Limb (tissue), 2 donors: Measurements from ENCODE around the gene PIGH.
"Not testable (repeated sequence)": the region's sequence is repeated elsewhere in the genome, so short reads cannot be mapped to it uniquely, and the experiment has no call there.

Experiments used
- DNase-seq, 2 donors: peaks; one replicate each; pipeline ENCODE4 v3.0.0-alpha.2; 2016; ENCODE audit errors: extremely low spot score in 2 of 2

The PIGH gene

DNA sequence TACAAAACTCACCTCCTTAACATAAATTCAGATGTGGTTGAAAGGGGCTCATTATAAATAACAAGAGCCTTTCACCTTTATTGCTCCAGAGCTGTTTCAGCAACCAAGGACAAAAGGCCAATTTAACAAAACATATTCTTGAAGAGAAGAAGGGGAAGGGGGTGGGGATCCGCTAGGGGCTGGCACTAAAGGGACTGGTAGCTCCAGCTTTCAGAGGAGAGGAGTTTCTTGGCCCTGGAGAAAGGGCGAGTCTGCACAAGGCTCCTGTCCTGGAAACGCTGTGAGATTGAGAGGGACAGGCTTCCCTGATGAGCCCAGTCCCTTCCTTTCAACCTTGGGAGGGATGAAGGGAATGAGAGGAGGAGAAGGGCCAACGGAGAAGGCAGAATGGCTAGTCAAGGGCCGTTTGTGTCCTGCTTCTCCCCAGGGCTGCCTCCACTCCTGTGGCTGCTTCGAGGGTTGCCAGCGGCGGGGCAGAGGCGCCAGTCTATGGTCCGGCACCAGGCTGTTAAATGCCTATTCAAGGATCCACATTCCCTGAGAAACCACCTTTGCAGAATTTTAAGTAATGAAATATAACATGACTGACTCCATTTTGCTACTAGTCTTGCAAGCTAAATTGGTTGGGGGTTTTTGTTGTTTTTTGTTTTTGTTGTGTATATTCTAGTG lies 9.7 kb upstream of the PIGH start:
- no peak for DNase-seq

GRCh38 chr14:67607646-67608045 lies 7.6 kb upstream of the PIGH start:
- no peak for DNase-seq

DNA sequence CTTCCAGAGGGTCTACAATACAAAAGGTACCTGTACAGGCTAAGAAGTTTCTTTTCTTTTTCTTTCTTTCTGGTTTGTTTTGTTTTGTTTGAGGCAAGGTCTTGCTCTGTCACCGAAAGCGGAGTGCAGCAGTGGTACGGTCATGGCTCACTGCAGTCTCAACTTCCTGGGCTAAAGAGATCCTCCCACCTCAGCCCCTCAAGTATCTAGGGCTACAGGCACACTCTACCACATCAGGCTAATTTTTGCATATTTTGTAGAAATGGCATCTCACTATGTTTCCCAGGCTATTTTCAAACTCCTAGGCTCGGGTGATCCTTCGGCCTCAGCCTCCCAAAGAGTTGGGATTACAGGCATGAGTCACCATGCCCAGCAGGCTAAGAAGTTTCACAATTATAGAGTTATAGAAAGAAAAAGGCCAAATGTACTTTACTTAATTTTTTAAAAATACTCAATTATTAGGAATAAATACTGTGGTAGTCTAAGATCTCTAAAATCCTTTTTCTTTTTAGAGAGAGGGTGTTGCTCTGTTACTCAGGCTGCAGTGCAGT lies 3.0 kb upstream of the PIGH start:
- DNase-seq = no peak

GRCh38 chr14:67602076-67602475 lies 2.0 kb upstream of the PIGH start:
- DNase-seq = no peak

DNA sequence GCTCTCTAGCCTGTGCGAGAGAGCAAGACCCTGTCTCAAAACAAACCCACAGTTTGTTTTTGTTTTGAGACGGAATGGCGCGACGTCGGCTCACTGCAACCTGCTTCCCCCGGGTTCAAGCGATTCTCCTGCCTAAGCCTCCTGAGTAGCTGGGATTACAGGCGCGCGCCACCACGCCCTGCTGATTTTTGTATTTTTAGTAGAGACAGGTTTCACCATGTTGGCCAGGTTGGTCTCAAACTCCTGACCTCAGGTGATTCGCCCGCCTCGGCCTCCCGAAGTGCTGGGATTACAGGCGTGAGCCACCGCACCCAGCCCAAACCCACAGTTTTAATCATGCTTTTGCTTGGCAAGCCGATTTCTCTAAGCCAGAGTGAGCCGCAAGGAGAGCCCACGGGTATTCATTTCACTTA lies 500 bp upstream of the PIGH start:
- not testable (repeated sequence) for DNase-seq

DNA sequence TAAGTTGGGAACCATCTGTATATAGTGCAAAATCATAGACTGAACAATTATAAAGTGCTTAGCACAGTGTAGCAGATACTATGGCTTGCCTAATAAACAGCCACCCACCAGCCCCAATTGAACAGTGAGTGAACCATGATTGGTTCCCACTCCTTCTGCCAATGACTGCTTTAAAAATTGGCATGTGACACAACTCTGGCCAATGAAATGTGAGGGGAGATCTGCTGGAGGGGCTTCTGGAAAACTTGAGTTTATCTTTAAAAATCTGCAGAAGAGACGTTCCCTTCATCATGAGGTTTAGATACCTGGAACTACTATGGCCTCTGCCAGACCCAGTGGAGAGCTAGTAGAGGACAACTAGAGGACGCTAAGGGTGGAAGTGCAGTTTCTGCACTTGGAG lies 4.7 kb downstream of the PIGH start:
- DNase-seq = no peak

- not testable (repeated sequence) for DNase-seq
Measured at GRCh38 chr14:67593650-67594049, 6.4 kb downstream of the PIGH start.

GRCh38 chr14:67589204-67589770 lies 10.8 kb downstream of the PIGH start:
- DNase-seq = no peak

DNA sequence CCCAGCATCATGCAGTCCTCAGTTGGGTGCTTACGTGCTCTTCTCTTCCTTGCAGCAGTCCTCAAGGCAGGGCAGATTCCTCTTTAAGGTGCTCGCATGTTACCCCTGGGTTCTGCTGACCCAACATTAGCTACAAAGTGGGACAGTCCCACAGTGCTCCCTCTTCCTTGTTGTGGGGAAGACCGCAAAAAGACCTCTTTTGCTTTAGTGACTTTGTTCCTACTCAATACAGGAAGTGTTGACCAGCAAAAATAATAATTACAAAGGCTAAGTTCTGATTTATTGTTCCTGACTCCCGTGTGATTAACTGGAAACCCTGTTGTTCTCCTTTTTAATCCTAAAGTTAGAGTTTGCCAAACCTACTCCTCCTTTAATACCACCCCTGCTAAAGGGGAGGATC lies 13.7 kb downstream of the PIGH start:
- no peak for DNase-seq

- DNase-seq = no peak
Measured at GRCh38 chr14:67584978-67585377, 15.1 kb downstream of the PIGH start.

DNA sequence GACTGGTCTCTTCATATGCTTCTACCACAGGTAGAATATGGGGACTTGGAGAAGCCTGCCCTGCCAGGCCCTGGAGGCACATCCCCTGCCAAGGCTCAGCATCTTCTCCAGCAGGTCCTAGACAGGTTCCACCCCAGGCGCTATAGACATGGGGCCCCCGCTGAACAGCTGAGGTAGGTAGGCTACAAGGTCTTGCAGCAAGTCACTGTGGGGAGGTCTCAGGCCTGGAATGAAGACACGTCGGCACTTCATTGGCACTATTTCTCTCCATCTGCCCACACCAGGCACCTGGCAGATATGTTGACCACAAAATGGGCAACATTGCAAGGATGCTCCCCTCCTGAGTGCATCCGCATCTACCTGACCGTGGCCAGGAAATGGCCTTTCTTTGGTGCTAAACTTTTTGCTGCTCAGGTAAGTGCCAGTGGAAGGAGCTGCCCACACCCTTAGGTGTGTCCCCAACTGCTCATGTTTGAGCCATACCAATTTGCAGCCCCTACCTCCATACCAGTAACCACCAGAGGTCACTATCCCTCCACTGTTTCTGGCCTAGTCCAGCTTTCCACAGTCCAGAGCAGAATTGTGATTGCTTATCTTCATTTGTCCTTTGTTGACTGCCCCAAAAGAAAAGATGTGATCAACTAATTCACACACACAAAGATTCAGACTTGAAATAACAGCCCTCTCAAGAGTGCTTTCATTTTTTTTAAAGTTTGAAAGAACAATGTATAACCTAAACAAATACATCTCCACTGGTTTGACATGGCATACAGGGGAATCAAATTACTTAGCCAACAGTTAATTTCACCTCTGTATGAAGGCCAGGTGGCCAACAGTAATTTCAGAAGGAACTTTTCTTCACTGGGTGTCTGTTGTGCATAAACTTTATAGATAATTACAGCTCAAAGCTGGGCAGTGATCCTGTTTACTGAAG lies 16.1 kb downstream of the PIGH start:
- DNase-seq = peak in 1 of 2 donors; percentile 18

GRCh38 chr14:67582061-67582460 lies 18.0 kb downstream of the PIGH start:
- no peak for DNase-seq

DNA sequence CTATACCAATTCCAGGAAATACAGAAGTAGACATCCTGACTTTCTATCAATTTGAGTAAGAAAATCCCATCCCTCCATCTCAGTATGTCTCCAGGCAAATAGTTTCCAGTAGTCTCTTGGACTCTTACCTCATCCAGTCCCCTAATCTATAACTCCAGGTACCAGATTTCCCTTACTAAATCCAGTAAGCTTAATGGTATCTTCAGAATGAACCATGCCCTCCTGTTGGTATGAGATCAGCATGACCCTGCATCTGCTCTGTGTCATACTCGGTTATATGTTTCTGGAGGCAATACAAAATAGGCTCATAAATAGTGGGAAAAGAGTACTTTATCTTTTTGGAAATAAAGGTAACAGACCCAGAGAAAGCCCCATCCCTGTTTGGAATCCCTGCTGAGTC lies 18.4 kb downstream of the PIGH start:
- DNase-seq = no peak

- DNase-seq = no peak
Measured at GRCh38 chr14:67580336-67581171, 19.5 kb downstream of the PIGH start.

GRCh38 chr14:67579636-67580035 lies 20.4 kb downstream of the PIGH start:
- no peak for DNase-seq

DNA sequence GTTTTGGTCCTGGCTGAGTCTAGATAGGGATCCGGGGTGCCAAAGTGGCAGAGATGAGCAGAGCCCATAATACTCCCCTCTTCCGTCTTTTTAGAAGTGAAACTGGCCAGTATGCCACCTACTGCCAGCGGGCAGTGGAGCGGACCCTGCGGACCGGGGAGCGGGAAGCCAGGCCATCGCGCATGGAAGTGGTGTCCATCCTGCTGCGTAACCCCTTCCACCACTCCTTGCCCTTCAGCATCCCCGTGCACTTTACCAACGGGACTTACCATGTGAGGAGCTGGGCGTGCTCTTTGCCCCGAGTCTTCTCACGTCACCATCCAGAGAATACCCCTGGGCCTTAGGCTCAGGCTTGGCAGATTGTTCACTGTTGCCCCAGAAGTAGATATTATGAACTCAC lies 21.0 kb downstream of the PIGH start:
- DNase-seq = no peak

GRCh38 chr14:67577909-67578749 lies 21.9 kb downstream of the PIGH start:
- no peak for DNase-seq

DNA sequence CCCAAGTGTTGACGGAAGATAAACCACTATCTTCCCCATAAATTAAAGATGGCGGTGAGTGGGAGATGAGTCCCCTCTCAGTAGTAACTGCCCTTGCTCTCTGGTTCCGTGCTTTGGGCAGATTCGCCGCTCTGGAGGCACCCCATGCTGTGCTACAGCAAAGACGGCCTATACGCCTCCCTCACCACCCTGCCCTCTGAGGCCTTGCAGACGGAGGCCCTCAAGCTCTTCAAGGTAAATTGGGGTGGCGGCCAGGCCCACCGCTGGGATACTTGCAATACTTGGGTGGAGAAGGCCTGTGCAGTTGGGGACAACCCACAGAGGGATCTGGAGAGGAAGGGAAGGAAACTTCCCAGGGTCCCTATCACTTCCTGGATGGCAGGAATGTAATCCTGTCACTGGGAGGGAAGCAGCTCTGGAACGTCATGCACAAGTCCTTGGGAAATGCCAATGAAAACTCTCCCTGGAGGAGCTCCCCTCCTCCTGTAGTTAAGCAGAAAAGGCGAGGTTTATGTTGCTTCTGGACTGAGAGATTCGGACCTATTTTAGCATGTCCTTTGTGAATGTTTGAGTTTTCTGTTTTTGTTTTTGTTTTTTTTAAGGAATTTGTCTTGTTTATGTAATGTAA lies 22.8 kb downstream of the PIGH start:
- DNase-seq = no peak

DNA sequence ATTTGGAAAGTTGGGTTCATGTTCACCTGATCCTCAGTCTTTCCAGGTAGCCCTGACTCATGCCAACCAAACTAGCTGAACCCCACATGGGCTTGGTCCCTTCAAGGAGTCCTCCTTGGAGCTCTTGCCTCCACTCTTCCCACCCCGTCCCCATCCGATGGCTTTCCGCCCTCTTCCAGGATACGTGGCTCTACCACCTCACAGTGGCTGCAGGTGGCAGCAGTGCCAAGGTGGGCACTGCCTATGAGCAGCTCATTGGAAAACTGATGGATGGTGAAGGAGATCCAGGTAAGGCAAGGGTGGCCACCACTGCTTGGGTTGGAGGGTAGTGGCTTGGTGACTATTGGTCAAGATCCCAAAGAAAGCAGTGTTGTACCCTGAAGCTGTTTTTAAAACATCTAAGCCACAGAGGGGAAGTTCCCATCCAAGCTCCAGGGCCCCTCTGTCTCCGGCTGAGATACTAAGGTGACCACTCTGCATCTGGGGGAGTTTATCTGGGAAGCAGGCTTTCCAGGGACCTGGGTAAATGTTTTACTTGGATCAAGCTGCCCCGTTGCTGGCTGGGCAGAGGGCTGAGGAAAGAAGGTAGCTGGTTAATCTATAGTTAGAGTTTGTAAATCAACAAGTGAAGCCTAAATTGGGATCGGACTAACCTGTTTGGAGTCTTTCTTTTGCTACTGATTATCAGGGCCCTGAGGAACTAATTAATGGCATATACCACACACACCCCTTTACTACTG lies 23.7 kb downstream of the PIGH start:
- no peak for DNase-seq
